HepG2 (cell line): ENCODE results near the gene SYT7. TPM values are rescaled to one million over a fixed set of nuclear protein-coding genes. Genes with fewer than 3 reads are reported as not detected.

Source experiments
- CHD2 ChIP-seq: IDR thresholded peaks from 2 replicates; pipeline ENCODE4 v1.6.1; 2011; ENCODE audit warnings: low read depth, low read length, improper control_type of control experiment
- DZIP1 ChIP-seq: sonication (generic); formaldehyde crosslinking; IDR thresholded peaks from 2 replicates; pipeline ENCODE4 v1.5.0; 2020; ENCODE audit warnings: mild to moderate bottlenecking, missing genetic modification reagents
- MAZ ChIP-seq, 2 experiments: sonication (generic) in 1 of 2; formaldehyde crosslinking in 1 of 2; IDR thresholded peaks; 2 replicates each; pipeline versions ENCODE4 v1.5.0 to v1.6.1; 2012 to 2020; ENCODE audit warnings: low read depth in 2 of 2, mild to moderate bottlenecking in 2 of 2, borderline replicate concordance in 1 of 2, improper control_type of control experiment in 1 of 2, low read length in 1 of 2, missing genetic modification reagents in 1 of 2, moderate library complexity in 1 of 2
- RARA ChIP-seq: IDR thresholded peaks from 2 replicates; pipeline ENCODE4 v1.6.1; 2016; ENCODE audit warnings: missing genetic modification reagents, missing compliant biosample characterization
- SKI ChIP-seq: fragments of 450-650 bp; IDR thresholded peaks from one replicate; pipeline ENCODE4 v1.6.1; 2018; ENCODE audit warnings: mild to moderate bottlenecking; ENCODE audit not compliant: partially characterized antibody
- SOX5 ChIP-seq: IDR thresholded peaks from 2 replicates; pipeline ENCODE4 v1.6.1; 2016; ENCODE audit warnings: borderline replicate concordance
- TMF1 ChIP-seq: sonication (generic); formaldehyde crosslinking; IDR thresholded peaks from 2 replicates; pipeline ENCODE4 v1.8.1; 2022; ENCODE audit warnings: low read depth, missing genetic modification reagents
- TSC22D2 ChIP-seq: sonication (generic); formaldehyde crosslinking; IDR thresholded peaks from 2 replicates; pipeline ENCODE4 v1.5.1; 2020; ENCODE audit warnings: missing genetic modification reagents, mild to moderate bottlenecking, borderline replicate concordance
- ZNF331 ChIP-seq: sonication (generic); formaldehyde crosslinking; IDR thresholded peaks from 2 replicates; pipeline ENCODE4 v1.4.0; 2020; ENCODE audit warnings: missing genetic modification reagents
- ZNF607 ChIP-seq: sonication (generic); formaldehyde crosslinking; IDR thresholded peaks from 2 replicates; pipeline ENCODE4 v1.5.1; 2020; ENCODE audit warnings: missing genetic modification reagents, mild to moderate bottlenecking, borderline replicate concordance
- ZSCAN9 ChIP-seq: IDR thresholded peaks from 2 replicates; pipeline ENCODE4 v1.6.1; 2016; ENCODE audit warnings: borderline replicate concordance
- ZUFSP ChIP-seq: sonication (generic); formaldehyde crosslinking; IDR thresholded peaks from 2 replicates; pipeline ENCODE4 v1.9.0; 2021; ENCODE audit warnings: missing genetic modification reagents, mild to moderate bottlenecking, borderline replicate concordance
- polyA plus RNA-seq, 8 experiments: library from polyadenylated mRNA; depleted of rRNA in 3 of 8; stranded (reverse) in 7 of 8; unstranded in 1 of 8; fragments of >200 nt; fragmentation: Illumina TruSeq in 4 of 8; extraction: Trizol in 4 of 8; gene quantifications; 2 replicates each; pipeline versions ENCODE4 v1.2.1 to v1.2.3, GENCODE V29; 2011 to 2016; ENCODE audit warnings: low read depth in 4 of 8, missing spikeins in 1 of 8, mixed read lengths in 1 of 8; ENCODE audit not compliant: insufficient read depth in 1 of 8
- total RNA-seq, 5 experiments: library from RNA; depleted of rRNA; stranded (reverse); fragments of >200 nt; fragmentation: Illumina TruSeq; extraction: Trizol; gene quantifications; 2 replicates each; pipeline ENCODE4 v1.2.3, GENCODE V29; 2016; ENCODE audit warnings: low read depth in 1 of 5
- TF ChIP-seq, protein P1 (sequence below): IDR thresholded peaks from 2 replicates; pipeline ENCODE4 v1.6.1; 2016; ENCODE audit warnings: low read depth, missing genetic modification reagents, missing compliant biosample characterization
- TF ChIP-seq, protein P2 (sequence below), 2 experiments: IDR thresholded peaks; 2 replicates each; pipeline ENCODE4 v1.6.1; 2011 to 2012; ENCODE audit warnings: low read length in 2 of 2, borderline replicate concordance in 1 of 2, low read depth in 1 of 2, mild to moderate bottlenecking in 1 of 2, moderate library complexity in 1 of 2

Gene SYT7
- total and polyA plus RNA-seq, 2 of the 13 experiments (the other 11 are each of a cell fraction or from before 2014, with no cell fraction given), result 1.4 to 4.4 TPM

DNA sequence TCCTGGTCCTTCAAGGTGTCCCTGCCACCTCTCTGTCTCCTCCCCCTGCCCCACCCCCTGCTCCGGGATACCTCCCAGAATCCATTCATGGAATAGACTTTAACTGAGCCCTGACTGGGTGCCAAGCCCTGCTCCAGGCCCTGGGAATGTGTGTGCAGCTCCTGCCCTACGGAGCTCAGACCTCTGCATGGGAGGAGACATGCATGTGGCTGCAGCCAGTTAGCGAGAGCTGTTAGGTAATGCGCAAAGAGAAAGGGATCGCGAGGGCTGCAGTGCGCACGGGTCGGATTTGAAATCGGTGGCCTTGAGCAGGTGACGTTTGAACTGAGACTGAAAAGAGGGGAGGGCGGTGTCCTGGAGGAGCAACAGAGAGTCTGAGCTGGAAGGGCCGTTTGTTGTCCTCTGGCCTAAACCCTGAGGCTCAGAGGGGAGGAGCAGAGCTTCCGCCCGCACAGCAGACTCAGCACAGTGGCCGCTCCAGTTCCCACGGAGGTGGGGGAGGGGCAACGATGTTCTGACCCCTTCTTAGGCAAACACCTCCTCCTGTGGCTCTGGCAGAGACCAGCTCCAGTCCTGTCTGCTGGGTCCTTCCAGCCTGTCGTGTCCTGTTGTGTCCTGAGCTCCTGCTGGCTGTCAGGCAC, 92.1 kb downstream of the SYT7 start (continued):
- TF ChIP-seq, protein P1, sequence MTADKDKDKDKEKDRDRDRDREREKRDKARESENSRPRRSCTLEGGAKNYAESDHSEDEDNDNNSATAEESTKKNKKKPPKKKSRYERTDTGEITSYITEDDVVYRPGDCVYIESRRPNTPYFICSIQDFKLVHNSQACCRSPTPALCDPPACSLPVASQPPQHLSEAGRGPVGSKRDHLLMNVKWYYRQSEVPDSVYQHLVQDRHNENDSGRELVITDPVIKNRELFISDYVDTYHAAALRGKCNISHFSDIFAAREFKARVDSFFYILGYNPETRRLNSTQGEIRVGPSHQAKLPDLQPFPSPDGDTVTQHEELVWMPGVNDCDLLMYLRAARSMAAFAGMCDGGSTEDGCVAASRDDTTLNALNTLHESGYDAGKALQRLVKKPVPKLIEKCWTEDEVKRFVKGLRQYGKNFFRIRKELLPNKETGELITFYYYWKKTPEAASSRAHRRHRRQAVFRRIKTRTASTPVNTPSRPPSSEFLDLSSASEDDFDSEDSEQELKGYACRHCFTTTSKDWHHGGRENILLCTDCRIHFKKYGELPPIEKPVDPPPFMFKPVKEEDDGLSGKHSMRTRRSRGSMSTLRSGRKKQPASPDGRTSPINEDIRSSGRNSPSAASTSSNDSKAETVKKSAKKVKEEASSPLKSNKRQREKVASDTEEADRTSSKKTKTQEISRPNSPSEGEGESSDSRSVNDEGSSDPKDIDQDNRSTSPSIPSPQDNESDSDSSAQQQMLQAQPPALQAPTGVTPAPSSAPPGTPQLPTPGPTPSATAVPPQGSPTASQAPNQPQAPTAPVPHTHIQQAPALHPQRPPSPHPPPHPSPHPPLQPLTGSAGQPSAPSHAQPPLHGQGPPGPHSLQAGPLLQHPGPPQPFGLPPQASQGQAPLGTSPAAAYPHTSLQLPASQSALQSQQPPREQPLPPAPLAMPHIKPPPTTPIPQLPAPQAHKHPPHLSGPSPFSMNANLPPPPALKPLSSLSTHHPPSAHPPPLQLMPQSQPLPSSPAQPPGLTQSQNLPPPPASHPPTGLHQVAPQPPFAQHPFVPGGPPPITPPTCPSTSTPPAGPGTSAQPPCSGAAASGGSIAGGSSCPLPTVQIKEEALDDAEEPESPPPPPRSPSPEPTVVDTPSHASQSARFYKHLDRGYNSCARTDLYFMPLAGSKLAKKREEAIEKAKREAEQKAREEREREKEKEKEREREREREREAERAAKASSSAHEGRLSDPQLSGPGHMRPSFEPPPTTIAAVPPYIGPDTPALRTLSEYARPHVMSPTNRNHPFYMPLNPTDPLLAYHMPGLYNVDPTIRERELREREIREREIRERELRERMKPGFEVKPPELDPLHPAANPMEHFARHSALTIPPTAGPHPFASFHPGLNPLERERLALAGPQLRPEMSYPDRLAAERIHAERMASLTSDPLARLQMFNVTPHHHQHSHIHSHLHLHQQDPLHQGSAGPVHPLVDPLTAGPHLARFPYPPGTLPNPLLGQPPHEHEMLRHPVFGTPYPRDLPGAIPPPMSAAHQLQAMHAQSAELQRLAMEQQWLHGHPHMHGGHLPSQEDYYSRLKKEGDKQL (CRISPR knock-in tag), result no peak
- TF ChIP-seq ZSCAN9 (0 out of 2 replicates have a peak, but pooled peaks have one; percentile 43), CHD2 (peak; percentile 83), SOX5 (CRISPR knock-in tag) (peak; percentile 45; the same call in 1 of the 2 replicates), DZIP1 (CRISPR knock-in tag) (peak; percentile 53; the same call in 1 of the 2 replicates), ZNF607 (CRISPR knock-in tag) (peak; percentile 47; the same call in 1 of the 2 replicates), SKI (peak; percentile 36), MAZ (IDR thresholded peaks at IDR 0.05; ENCODE audit: borderline replicate concordance, low read depth, low read length) (no peak), MAZ (CRISPR knock-in tag; IDR thresholded peaks at IDR 0.05; ENCODE audit: low read depth) (peak; percentile 56; the same call in 1 of the 2 replicates), TSC22D2 (CRISPR knock-in tag) (peak; percentile 65; the same call in 1 of the 2 replicates), ZUFSP (no peak), RARA (peak; percentile 62), TMF1 (CRISPR knock-in tag) (0 out of 2 replicates have a peak, but pooled peaks have one; percentile 60), ZNF331 (CRISPR knock-in tag) (peak; percentile 71)
- TF ChIP-seq, protein P2, sequence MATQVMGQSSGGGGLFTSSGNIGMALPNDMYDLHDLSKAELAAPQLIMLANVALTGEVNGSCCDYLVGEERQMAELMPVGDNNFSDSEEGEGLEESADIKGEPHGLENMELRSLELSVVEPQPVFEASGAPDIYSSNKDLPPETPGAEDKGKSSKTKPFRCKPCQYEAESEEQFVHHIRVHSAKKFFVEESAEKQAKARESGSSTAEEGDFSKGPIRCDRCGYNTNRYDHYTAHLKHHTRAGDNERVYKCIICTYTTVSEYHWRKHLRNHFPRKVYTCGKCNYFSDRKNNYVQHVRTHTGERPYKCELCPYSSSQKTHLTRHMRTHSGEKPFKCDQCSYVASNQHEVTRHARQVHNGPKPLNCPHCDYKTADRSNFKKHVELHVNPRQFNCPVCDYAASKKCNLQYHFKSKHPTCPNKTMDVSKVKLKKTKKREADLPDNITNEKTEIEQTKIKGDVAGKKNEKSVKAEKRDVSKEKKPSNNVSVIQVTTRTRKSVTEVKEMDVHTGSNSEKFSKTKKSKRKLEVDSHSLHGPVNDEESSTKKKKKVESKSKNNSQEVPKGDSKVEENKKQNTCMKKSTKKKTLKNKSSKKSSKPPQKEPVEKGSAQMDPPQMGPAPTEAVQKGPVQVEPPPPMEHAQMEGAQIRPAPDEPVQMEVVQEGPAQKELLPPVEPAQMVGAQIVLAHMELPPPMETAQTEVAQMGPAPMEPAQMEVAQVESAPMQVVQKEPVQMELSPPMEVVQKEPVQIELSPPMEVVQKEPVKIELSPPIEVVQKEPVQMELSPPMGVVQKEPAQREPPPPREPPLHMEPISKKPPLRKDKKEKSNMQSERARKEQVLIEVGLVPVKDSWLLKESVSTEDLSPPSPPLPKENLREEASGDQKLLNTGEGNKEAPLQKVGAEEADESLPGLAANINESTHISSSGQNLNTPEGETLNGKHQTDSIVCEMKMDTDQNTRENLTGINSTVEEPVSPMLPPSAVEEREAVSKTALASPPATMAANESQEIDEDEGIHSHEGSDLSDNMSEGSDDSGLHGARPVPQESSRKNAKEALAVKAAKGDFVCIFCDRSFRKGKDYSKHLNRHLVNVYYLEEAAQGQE (IDR thresholded peaks at IDR 0.05; ENCODE audit: borderline replicate concordance in 1 of 2, low read depth in 1 of 2, low read length in 2 of 2), result no peak
